Measurements from ENCODE around the gene KCNN3. TPM values are rescaled to one million over a fixed set of nuclear protein-coding genes. Genes with fewer than 3 reads are reported as not detected.

The KCNN3 gene
- polyA plus RNA-seq, 1 donor, result 4.7 TPM

DNA sequence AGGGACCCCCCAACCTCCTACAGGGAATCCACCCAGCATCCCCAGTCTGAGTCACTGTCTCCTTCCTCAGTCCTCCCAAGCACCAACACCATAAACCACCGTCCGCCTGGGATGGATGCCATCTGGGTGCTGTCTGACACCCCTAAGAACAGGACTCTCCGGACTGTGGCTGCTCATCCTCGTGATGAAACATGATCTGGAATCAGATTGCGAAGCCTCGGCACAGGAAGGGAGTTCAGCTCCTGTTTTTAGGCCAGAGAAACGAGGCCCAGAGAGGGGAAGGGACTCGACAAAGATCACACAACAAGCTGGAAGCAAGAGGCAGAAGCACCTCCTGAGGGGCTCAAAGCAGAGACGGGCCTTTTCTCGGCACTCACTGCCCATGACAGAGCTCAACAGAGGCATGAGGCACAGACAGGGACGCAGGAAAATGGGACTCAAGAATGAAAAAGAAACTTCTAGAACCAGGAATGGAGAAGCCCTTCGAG, 8.4 kb downstream of the KCNN3 start:
- no peaks in the 10 kb centered on the region for H3K9me3 ChIP-seq (ENCODE audit: control insufficient read depth, low read depth, low read length)

DNA sequence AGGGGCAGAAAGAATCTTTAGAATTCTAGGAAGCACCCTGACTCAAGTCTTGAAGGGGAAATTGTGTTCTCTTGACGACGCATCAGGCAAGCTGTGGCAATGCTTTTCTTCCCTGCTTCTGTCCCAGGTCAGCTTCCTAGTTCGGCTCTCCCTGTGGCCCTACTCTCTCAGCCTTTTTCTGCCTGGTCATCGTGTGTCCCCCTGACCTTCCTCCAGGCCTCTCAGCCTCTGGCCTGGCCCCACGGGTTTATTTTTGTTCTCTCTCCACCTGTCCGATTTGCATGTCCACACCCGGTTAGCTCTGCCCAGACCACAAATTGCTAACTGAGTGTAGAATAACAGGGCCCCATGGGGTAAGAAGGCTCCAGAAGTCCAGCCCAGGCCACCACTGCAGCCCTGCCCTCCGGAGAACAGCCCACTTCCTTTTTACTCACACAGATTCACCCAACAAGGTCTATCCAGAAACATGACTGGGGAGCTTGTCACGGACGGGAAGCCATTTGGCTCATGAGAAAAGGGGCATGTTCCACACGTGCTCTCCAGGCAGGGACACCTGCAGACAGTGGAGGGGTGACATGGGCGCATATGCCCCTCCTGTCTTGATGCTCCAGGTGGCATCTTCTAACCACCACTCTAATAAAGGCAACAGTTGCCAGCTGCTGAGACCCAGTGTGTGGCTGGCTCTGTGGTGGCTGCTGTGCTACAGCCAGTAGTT, 9.8 kb downstream of the KCNN3 start:
- H3K27me3 ChIP-seq (ENCODE audit: control insufficient read depth, insufficient read depth, low read length), result peaks cover 36% of the 10 kb centered on the region
- no peak for DNase-seq
- H3K27ac ChIP-seq (ENCODE audit: low read length), result no peak overlapping the region
- H3K36me3 ChIP-seq (ENCODE audit: control insufficient read depth, insufficient read depth, low read length), result no peaks in the 10 kb centered on the region
- no peaks in the 10 kb centered on the region for H3K4me1 ChIP-seq (ENCODE audit: control insufficient read depth, insufficient read depth, low read length)
- WGBS (ENCODE audit: insufficient coverage, low lambda C conversion rate), result 100% methylated on average over 1 of the region's 12 CpGs
- no peak overlapping the region for H3K4me3 ChIP-seq (ENCODE audit: low read length)
- H3K9me3 ChIP-seq (ENCODE audit: control insufficient read depth, low read depth, low read length), result no peaks in the 10 kb centered on the region

More for the DNA sequence above, 8.4 kb downstream of the KCNN3 start:
- Histone ChIP-seq H3K4me1 (ENCODE audit: control insufficient read depth, insufficient read depth, low read length) (no peaks in the 10 kb centered on the region), H3K27ac (ENCODE audit: low read length) (no peak overlapping the region), H3K27me3 (ENCODE audit: control insufficient read depth, insufficient read depth, low read length) (peaks cover 46% of the 10 kb centered on the region), H3K4me3 (ENCODE audit: low read length) (no peak overlapping the region), H3K36me3 (ENCODE audit: control insufficient read depth, insufficient read depth, low read length) (no peaks in the 10 kb centered on the region)
- no peak for DNase-seq
- WGBS (ENCODE audit: insufficient coverage, low lambda C conversion rate), result 100% methylated on average over 2 of the region's 12 CpGs

DNA sequence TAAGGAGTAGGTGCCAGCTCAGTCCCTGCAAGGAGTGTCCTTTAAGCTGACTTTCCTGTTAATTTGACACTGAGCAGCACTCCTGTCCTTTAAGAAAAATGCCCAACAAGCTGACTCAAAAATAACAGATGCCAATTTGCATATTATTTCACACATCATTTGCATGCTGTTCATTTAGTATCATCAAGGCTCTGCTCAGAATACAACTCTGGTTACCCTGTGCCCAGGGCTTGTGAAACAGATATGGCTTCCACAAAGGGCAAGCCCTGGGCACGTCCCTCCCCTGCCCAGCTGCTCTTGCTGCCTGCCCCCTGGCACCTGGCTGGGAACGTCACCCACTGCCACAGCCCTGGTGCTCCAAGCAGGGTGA, 10.3 kb downstream of the KCNN3 start:
- H3K4me3 ChIP-seq (ENCODE audit: low read length), result no peak overlapping the region
- no peak for DNase-seq
- H3K9me3 ChIP-seq (ENCODE audit: control insufficient read depth, low read depth, low read length), result no peaks in the 10 kb centered on the region
- no peaks in the 10 kb centered on the region for H3K36me3 ChIP-seq (ENCODE audit: control insufficient read depth, insufficient read depth, low read length)
- peaks cover 32% of the 10 kb centered on the region for H3K27me3 ChIP-seq (ENCODE audit: control insufficient read depth, insufficient read depth, low read length)
- no peaks in the 10 kb centered on the region for H3K4me1 ChIP-seq (ENCODE audit: control insufficient read depth, insufficient read depth, low read length)
- no CpG with 5 or more reads among the region's 2 CpGs for WGBS (ENCODE audit: insufficient coverage, low lambda C conversion rate)
- no peak overlapping the region for H3K27ac ChIP-seq (ENCODE audit: low read length)

- Histone ChIP-seq H3K9me3 (ENCODE audit: control insufficient read depth, low read depth, low read length) (no peaks in the 10 kb centered on the region), H3K27ac (ENCODE audit: low read length) (no peak overlapping the region), H3K4me1 (ENCODE audit: control insufficient read depth, insufficient read depth, low read length) (no peaks in the 10 kb centered on the region), H3K36me3 (ENCODE audit: control insufficient read depth, insufficient read depth, low read length) (no peaks in the 10 kb centered on the region), H3K4me3 (ENCODE audit: low read length) (no peak overlapping the region), H3K27me3 (ENCODE audit: control insufficient read depth, insufficient read depth, low read length) (peaks cover 29% of the 10 kb centered on the region)
- no CpG with 5 or more reads among the region's 9 CpGs for WGBS (ENCODE audit: insufficient coverage, low lambda C conversion rate)
- DNase-seq, result no peak
Measured at GRCh38 chr1:154859151-154859785, 10.8 kb downstream of the KCNN3 start.

DNA sequence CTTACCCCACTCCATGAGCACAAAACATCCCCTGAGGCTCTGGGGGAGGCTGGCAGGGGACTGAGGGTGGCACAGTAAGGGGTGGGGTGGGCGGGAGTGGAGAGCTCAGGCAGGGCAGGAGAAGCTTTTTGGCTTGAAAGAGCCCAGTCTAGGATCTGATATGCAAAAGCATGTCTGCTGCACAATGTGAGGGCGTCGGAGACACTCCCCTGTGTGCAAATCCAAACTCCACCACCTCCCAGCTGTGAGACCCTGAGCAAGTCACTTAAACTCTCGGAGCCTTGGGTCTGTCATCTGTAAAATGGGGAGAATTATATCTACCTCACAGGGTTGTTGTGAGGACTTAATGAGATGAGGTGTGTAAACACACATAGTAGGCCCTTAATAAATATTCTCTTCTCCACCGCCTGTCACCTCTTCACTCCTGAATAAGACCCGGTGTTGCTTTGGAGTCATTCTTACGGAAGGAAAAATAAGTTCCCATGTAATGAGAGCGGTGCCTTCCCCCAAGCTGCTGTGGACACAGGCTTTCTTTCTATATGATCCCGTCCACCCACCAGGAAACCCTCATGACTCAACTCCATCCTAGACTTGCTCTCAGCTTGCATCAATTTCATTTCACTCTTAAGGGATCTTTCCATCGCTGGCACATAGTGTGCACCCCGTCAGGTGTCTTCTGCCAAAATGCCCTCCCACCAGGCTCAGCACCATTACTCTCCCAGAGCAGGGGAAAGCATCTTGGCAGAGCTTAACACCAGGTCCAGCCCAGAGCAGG, 12.5 kb downstream of the KCNN3 start:
- Histone ChIP-seq H3K27ac (ENCODE audit: low read length) (no peak overlapping the region), H3K9me3 (ENCODE audit: control insufficient read depth, low read depth, low read length) (no peaks in the 10 kb centered on the region), H3K27me3 (ENCODE audit: control insufficient read depth, insufficient read depth, low read length) (peaks cover 19% of the 10 kb centered on the region), H3K36me3 (ENCODE audit: control insufficient read depth, insufficient read depth, low read length) (no peaks in the 10 kb centered on the region), H3K4me3 (ENCODE audit: low read length) (no peak overlapping the region), H3K4me1 (ENCODE audit: control insufficient read depth, insufficient read depth, low read length) (no peaks in the 10 kb centered on the region)
- no CpG with 5 or more reads among the region's 11 CpGs for WGBS (ENCODE audit: insufficient coverage, low lambda C conversion rate)
- DNase-seq, result no peak

- H3K4me1 ChIP-seq (ENCODE audit: control insufficient read depth, insufficient read depth, low read length), result no peaks in the 10 kb centered on the region
- H3K27me3 ChIP-seq (ENCODE audit: control insufficient read depth, insufficient read depth, low read length), result peaks cover 13% of the 10 kb centered on the region
- no peak for DNase-seq
- no peak overlapping the region for H3K27ac ChIP-seq (ENCODE audit: low read length)
- H3K4me3 ChIP-seq (ENCODE audit: low read length), result no peak overlapping the region
- WGBS (ENCODE audit: insufficient coverage, low lambda C conversion rate), result no CpG with 5 or more reads among the region's 6 CpGs
- no peaks in the 10 kb centered on the region for H3K36me3 ChIP-seq (ENCODE audit: control insufficient read depth, insufficient read depth, low read length)
- no peaks in the 10 kb centered on the region for H3K9me3 ChIP-seq (ENCODE audit: control insufficient read depth, low read depth, low read length)
Measured at GRCh38 chr1:154857022-154857421, 13.1 kb downstream of the KCNN3 start.

- no peak for DNase-seq
- Histone ChIP-seq H3K9me3 (ENCODE audit: control insufficient read depth, low read depth, low read length) (no peaks in the 10 kb centered on the region), H3K4me1 (ENCODE audit: control insufficient read depth, insufficient read depth, low read length) (no peaks in the 10 kb centered on the region), H3K36me3 (ENCODE audit: control insufficient read depth, insufficient read depth, low read length) (no peaks in the 10 kb centered on the region), H3K27me3 (ENCODE audit: control insufficient read depth, insufficient read depth, low read length) (peaks cover 9% of the 10 kb centered on the region), H3K4me3 (ENCODE audit: low read length) (no peak overlapping the region), H3K27ac (ENCODE audit: low read length) (no peak overlapping the region)
- WGBS (ENCODE audit: insufficient coverage, low lambda C conversion rate), result no CpG with 5 or more reads among the region's 3 CpGs
Measured at GRCh38 chr1:154856544-154856943, 13.5 kb downstream of the KCNN3 start.

DNA sequence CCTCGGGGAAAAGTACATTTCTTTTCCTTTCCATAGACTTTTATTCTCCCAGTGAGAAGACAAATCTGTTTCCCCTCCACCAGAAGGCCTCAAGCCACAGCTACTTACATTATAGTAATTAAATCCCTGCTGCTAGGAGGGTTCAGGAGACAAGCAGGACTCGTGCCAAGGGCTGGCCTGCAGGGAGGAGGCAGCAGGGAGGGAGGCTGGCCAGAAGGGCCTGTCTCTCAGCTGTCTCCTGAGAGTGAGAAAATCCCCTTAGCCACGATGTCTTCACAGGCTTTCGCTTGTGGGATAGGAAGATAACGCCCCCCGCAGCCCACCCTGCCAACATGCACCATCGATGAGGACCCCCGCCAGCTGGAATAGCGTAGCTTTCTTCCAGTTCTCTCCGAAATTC, 14.0 kb downstream of the KCNN3 start:
- DNase-seq, result no peak
- H3K9me3 ChIP-seq (ENCODE audit: control insufficient read depth, low read depth, low read length), result no peaks in the 10 kb centered on the region
- H3K36me3 ChIP-seq (ENCODE audit: control insufficient read depth, insufficient read depth, low read length), result no peaks in the 10 kb centered on the region
- H3K27ac ChIP-seq (ENCODE audit: low read length), result no peak overlapping the region
- WGBS (ENCODE audit: insufficient coverage, low lambda C conversion rate), result no CpG with 5 or more reads among the region's 10 CpGs
- peaks cover 5% of the 10 kb centered on the region for H3K27me3 ChIP-seq (ENCODE audit: control insufficient read depth, insufficient read depth, low read length)
- no peak overlapping the region for H3K4me3 ChIP-seq (ENCODE audit: low read length)
- H3K4me1 ChIP-seq (ENCODE audit: control insufficient read depth, insufficient read depth, low read length), result no peaks in the 10 kb centered on the region

GRCh38 chr1:154855186-154855851, 14.8 kb downstream of the KCNN3 start:
- no peaks in the 10 kb centered on the region for H3K9me3 ChIP-seq (ENCODE audit: control insufficient read depth, low read depth, low read length)
- no peak for DNase-seq
- peaks cover 2% of the 10 kb centered on the region for H3K27me3 ChIP-seq (ENCODE audit: control insufficient read depth, insufficient read depth, low read length)
- no CpG with 5 or more reads among the region's 6 CpGs for WGBS (ENCODE audit: insufficient coverage, low lambda C conversion rate)
- H3K36me3 ChIP-seq (ENCODE audit: control insufficient read depth, insufficient read depth, low read length), result no peaks in the 10 kb centered on the region
- no peak overlapping the region for H3K4me3 ChIP-seq (ENCODE audit: low read length)
- no peak overlapping the region for H3K27ac ChIP-seq (ENCODE audit: low read length)
- H3K4me1 ChIP-seq (ENCODE audit: control insufficient read depth, insufficient read depth, low read length), result no peaks in the 10 kb centered on the region

DNA sequence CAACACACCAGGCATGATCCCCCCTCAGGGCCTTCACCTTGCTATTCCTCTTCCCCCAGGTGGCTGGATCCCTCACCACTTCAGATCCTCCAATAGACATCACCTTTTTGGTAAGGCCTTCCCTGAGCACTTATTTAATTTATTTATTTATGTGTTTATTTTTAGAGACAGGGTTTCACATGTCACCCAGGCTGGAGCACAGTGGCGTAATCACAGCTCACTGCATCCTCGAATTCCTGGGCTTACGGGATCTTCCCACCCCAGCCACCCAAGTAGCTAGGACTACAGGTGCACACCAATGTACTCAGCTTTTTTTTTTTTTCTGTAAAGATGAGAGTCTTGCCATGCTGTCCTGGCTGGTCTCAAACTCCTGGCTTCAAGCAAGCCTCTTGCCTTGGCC, 17.2 kb downstream of the KCNN3 start:
- 100% methylated on average over 1 of the region's 3 CpGs for WGBS (ENCODE audit: insufficient coverage, low lambda C conversion rate)
- Histone ChIP-seq H3K27me3 (ENCODE audit: control insufficient read depth, insufficient read depth, low read length) (no peaks in the 10 kb centered on the region), H3K27ac (ENCODE audit: low read length) (no peak overlapping the region), H3K36me3 (ENCODE audit: control insufficient read depth, insufficient read depth, low read length) (no peaks in the 10 kb centered on the region), H3K4me3 (ENCODE audit: low read length) (no peak overlapping the region), H3K4me1 (ENCODE audit: control insufficient read depth, insufficient read depth, low read length) (no peaks in the 10 kb centered on the region), H3K9me3 (ENCODE audit: control insufficient read depth, low read depth, low read length) (no peaks in the 10 kb centered on the region)
- no peak for DNase-seq
